BLaER1 (cell line): ENCODE results near the gene CDX1.

Experiments
- H3K27ac ChIP-seq: shearing (Covaris generic); formaldehyde crosslinking; 2 replicates; pipeline ENCODE4 v1.8.1; 2022
- H3K27me3 ChIP-seq: shearing (Covaris generic); formaldehyde crosslinking; 2 replicates; pipeline ENCODE4 v1.8.1; 2022
- H3K36me3 ChIP-seq: shearing (Covaris generic); formaldehyde crosslinking; 2 replicates; pipeline ENCODE4 v1.8.1; 2022
- H3K4me1 ChIP-seq: shearing (Covaris generic); formaldehyde crosslinking; 2 replicates; pipeline ENCODE4 v1.8.1; 2022
- H3K4me2 ChIP-seq: shearing (Covaris generic); formaldehyde crosslinking; 2 replicates; pipeline ENCODE4 v1.8.1; 2022
- H3K4me3 ChIP-seq: shearing (Covaris generic); formaldehyde crosslinking; 2 replicates; pipeline ENCODE4 v1.8.1; 2022
- H3K9ac ChIP-seq: shearing (Covaris generic); formaldehyde crosslinking; 2 replicates; pipeline ENCODE4 v1.8.1; 2022
- H3K9me3 ChIP-seq: shearing (Covaris generic); formaldehyde crosslinking; 2 replicates; pipeline ENCODE4 v1.8.1; 2022
- H4K20me1 ChIP-seq: shearing (Covaris generic); formaldehyde crosslinking; 2 replicates; pipeline ENCODE4 v1.8.1; 2022
- Cebpa-rat ChIP-seq: shearing (Covaris generic); IDR thresholded peaks from 2 replicates; pipeline ENCODE4 v1.8.1; 2022

The CDX1 gene

GRCh38 chr5:150158170-150158949, 8.2 kb upstream of the CDX1 start:
- peak overlapping the region; percentile 100 for H3K4me2 ChIP-seq

GRCh38 chr5:150159031-150159430, 7.5 kb upstream of the CDX1 start:
- H3K4me1 ChIP-seq, result peaks cover 83% of the 10 kb centered on the region
- TF ChIP-seq Cebpa-rat, result no peak

More at GRCh38 chr5:150158170-150158949, 8.2 kb upstream of the CDX1 start:
- no peaks in the 10 kb centered on the region for H4K20me1 ChIP-seq
- H3K9ac ChIP-seq, result peak overlapping the region; percentile 20; the same call in 1 of the 2 replicates
- peaks cover 6% of the 10 kb centered on the region for H3K36me3 ChIP-seq
- H3K9me3 ChIP-seq, result no peaks in the 10 kb centered on the region
- H3K27ac ChIP-seq, result peak overlapping the region; percentile 93
- no peaks in the 10 kb centered on the region for H3K27me3 ChIP-seq
- no peak for TF ChIP-seq Cebpa-rat
- H3K4me1 ChIP-seq, result peaks cover 83% of the 10 kb centered on the region
- no peak overlapping the region for H3K4me3 ChIP-seq

GRCh38 chr5:150159741-150160179, 6.8 kb upstream of the CDX1 start:
- H3K27me3 ChIP-seq, result no peaks in the 10 kb centered on the region
- H3K9me3 ChIP-seq, result no peaks in the 10 kb centered on the region
- TF ChIP-seq Cebpa-rat, result no peak; the same call in 1 of the 2 replicates
- peak overlapping the region; percentile 78 for H3K9ac ChIP-seq
- peaks cover 88% of the 10 kb centered on the region for H3K4me1 ChIP-seq
- peak overlapping the region; percentile 100 for H3K4me2 ChIP-seq
- H4K20me1 ChIP-seq, result no peaks in the 10 kb centered on the region
- peak overlapping the region; percentile 93 for H3K27ac ChIP-seq
- H3K4me3 ChIP-seq, result peak overlapping the region; percentile 33
- H3K36me3 ChIP-seq, result no peaks in the 10 kb centered on the region

More at GRCh38 chr5:150159031-150159430, 7.5 kb upstream of the CDX1 start:
- Histone ChIP-seq H3K36me3 (no peaks in the 10 kb centered on the region), H4K20me1 (no peaks in the 10 kb centered on the region), H3K4me3 (no peak overlapping the region), H3K4me2 (peak overlapping the region; percentile 100), H3K9me3 (no peaks in the 10 kb centered on the region), H3K27me3 (no peaks in the 10 kb centered on the region), H3K27ac (peak overlapping the region; percentile 93), H3K9ac (peak overlapping the region; percentile 20; the same call in 1 of the 2 replicates)

- peak overlapping the region; percentile 100 for H3K4me2 ChIP-seq
- peak overlapping the region; percentile 78 for H3K9ac ChIP-seq
- H3K27me3 ChIP-seq, result no peaks in the 10 kb centered on the region
- H4K20me1 ChIP-seq, result no peaks in the 10 kb centered on the region
- peak overlapping the region; percentile 33 for H3K4me3 ChIP-seq
- peaks cover 96% of the 10 kb centered on the region for H3K4me1 ChIP-seq
- no peaks in the 10 kb centered on the region for H3K9me3 ChIP-seq
- H3K36me3 ChIP-seq, result no peaks in the 10 kb centered on the region
- TF ChIP-seq Cebpa-rat, result no peak
- H3K27ac ChIP-seq, result peak overlapping the region; percentile 93
Measured at GRCh38 chr5:150160448-150161081, 6.0 kb upstream of the CDX1 start.

- no peak for TF ChIP-seq Cebpa-rat
- no peaks in the 10 kb centered on the region for H3K9me3 ChIP-seq
- H3K4me1 ChIP-seq, result peaks cover 100% of the 10 kb centered on the region
- peak overlapping the region; percentile 100 for H3K4me2 ChIP-seq
- H3K36me3 ChIP-seq, result no peaks in the 10 kb centered on the region
- H3K27me3 ChIP-seq, result no peaks in the 10 kb centered on the region
- no peak overlapping the region for H3K4me3 ChIP-seq
- peak overlapping the region; percentile 78 for H3K9ac ChIP-seq
- H3K27ac ChIP-seq, result peak overlapping the region; percentile 93
- no peaks in the 10 kb centered on the region for H4K20me1 ChIP-seq
Measured at GRCh38 chr5:150161242-150162141, 5.1 kb upstream of the CDX1 start.

GRCh38 chr5:150162142-150162513, 4.5 kb upstream of the CDX1 start:
- Histone ChIP-seq H4K20me1 (no peaks in the 10 kb centered on the region), H3K9ac (peak overlapping the region; percentile 64; the same call in 1 of the 2 replicates), H3K4me3 (no peak overlapping the region), H3K4me2 (peak overlapping the region; percentile 100), H3K27ac (peak overlapping the region; percentile 93), H3K4me1 (peaks cover 94% of the 10 kb centered on the region), H3K9me3 (no peaks in the 10 kb centered on the region), H3K27me3 (no peaks in the 10 kb centered on the region), H3K36me3 (no peaks in the 10 kb centered on the region)
- TF ChIP-seq Cebpa-rat, result no peak

- Histone ChIP-seq H3K36me3 (no peaks in the 10 kb centered on the region), H3K9me3 (no peaks in the 10 kb centered on the region), H3K27me3 (no peaks in the 10 kb centered on the region), H4K20me1 (no peaks in the 10 kb centered on the region), H3K27ac (peak overlapping the region; percentile 93), H3K9ac (no peak overlapping the region; the same call in 1 of the 2 replicates), H3K4me1 (peaks cover 85% of the 10 kb centered on the region), H3K4me2 (peak overlapping the region; percentile 100), H3K4me3 (no peak overlapping the region)
- no peak for TF ChIP-seq Cebpa-rat
Measured at GRCh38 chr5:150163035-150163434, 3.5 kb upstream of the CDX1 start.

- Histone ChIP-seq H3K27ac (peak overlapping the region; percentile 93), H3K4me1 (peaks cover 79% of the 10 kb centered on the region), H3K9me3 (no peaks in the 10 kb centered on the region), H3K9ac (no peak overlapping the region; the same call in 1 of the 2 replicates), H3K4me3 (no peak overlapping the region), H3K36me3 (no peaks in the 10 kb centered on the region), H3K27me3 (no peaks in the 10 kb centered on the region), H4K20me1 (no peaks in the 10 kb centered on the region), H3K4me2 (peak overlapping the region; percentile 100)
- TF ChIP-seq Cebpa-rat, result no peak
Measured at GRCh38 chr5:150163547-150164059, 3.0 kb upstream of the CDX1 start.
